OCI-LY7 (cell line): Measurements from ENCODE around the gene STAT6.

Source experiments
- CTCF ChIP-seq: fragments of 200-600 bp; sonication (generic); conservative IDR thresholded peaks from 2 replicates; pipeline ENCODE4 v1.5.1; 2014; ENCODE audit warnings: mild to moderate bottlenecking, antibody characterized with exemption, low read length, moderate library complexity, mixed read lengths
- EZH2phosphoT487 ChIP-seq: fragments of 200-600 bp; sonication (generic); IDR thresholded peaks from 2 replicates; pipeline ENCODE4 v1.6.1; 2018; ENCODE audit warnings: low read depth, borderline replicate concordance, mild to moderate bottlenecking, mixed run types, antibody characterized with exemption, low read length, moderate library complexity, mixed read lengths

DNA sequence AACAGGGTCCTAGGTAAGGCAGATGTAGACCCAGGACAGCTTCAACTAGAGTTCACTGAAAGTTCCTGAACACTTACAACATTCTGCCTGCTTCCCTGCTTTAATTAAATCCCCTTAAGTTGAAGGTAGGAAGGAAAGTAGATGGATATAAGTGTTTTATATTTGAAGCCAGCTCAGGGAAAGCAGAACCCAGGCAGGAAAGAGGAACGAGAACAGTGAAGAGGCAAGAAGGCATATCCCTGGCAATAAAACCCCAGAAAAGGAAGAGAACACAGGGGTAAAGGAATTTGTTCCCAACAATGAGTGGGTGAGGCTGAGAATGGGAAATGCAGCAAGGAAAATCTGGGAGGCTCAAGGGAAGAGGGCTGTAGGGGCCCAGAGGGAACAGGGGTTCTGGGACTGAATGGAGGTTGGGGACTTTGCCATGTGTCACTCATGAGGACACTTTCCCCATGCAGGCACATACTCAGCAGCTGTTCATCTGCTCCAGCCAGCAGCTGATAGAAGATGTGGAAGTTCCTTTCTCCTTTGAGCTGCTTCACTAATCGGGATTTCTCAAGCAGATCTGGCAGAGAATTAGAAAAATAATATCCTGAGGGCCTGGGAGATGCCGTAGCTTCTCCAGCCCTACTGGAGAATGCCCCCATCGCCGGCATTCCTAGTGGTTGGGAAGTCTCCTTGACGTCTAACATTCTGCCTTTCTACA is 64.9 kb downstream of the STAT6 start:
- TF ChIP-seq CTCF: no peak
- TF ChIP-seq EZH2phosphoT487: no peak
